ENCODE results near the gene ZNF222.

The ZNF222 gene

DNA sequence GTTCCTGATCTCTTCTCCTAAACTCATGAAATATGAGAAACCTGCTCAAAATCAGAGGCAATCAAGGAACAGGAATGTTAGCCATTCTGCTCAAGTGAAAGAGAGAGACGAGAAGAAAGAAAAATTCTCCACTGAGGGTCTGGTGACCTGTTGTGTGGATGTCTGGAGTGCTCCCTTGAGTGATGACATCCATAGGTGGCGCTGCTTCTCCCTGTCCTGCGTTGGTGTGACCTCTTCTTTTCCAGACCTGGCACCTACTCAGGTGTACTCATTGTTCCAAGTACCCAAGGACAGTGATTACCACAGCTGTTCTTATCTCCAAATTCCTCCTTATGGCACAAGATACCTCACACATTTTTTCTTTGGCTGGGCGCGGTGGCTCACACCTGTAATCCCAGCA lies 30.7 kb downstream of the ZNF222 start:
- DNase-seq: no peak

DNA sequence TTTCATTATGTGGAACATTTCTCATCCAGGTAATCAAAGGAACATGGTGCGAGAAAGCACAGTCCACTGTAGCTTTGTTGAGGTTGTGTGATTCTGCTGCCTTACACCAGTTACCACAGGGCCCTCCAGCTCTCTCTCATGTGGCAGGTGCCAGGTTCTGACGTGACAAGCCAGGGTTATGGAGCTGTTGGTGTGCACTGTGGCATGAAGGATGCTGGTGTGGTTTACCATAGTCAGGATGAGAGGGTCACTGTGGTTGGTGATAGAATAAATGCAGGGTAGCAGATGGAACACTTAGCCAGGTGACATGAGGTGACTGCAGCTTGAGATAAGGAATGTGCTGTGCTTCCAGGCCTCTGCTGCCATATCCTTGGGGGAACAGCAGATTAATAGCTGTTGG lies 34.0 kb downstream of the ZNF222 start:
- DNase-seq: no peak

DNA sequence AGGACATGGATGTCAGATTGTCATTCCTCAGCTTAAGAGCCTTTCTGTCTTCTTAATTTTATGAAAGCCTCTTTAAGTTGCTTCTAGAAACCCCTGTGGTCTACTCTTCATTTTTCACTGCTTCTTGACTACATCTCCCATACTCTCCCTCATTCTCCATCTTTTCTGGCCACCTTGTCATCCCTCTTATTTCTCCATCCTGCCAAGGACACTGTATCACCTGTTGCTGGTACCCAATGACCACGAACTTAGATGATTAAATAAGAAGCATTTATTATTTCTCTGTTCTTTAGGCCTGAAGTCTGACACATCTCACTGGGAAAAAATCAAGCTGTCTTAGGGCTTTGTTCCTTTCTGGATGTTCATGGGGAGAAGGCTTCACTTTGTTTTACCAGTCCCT lies 35.9 kb downstream of the ZNF222 start:
- no peak for DNase-seq

GRCh38 chr19:44066305-44066704 lies 41.1 kb downstream of the ZNF222 start:
- no peak for DNase-seq

DNA sequence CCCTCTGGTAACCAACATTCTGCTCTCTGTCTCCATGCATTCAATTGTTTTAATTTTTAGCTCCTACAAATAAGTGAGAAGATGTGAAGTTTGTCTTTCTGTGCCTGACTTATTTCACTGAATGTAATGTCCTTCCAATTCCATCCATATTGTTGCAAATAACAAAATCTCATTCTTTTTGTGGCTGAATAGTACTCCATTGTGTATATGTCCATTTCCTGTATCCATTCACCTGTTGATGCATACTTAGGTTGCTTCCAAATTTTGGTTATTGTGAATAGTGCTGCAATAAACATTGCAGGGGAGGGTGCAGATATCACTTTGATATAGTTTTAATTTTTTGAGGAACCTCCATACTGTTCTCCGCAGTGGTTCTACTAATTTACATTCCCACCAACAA lies 44.2 kb downstream of the ZNF222 start:
- no peak for DNase-seq

DNA sequence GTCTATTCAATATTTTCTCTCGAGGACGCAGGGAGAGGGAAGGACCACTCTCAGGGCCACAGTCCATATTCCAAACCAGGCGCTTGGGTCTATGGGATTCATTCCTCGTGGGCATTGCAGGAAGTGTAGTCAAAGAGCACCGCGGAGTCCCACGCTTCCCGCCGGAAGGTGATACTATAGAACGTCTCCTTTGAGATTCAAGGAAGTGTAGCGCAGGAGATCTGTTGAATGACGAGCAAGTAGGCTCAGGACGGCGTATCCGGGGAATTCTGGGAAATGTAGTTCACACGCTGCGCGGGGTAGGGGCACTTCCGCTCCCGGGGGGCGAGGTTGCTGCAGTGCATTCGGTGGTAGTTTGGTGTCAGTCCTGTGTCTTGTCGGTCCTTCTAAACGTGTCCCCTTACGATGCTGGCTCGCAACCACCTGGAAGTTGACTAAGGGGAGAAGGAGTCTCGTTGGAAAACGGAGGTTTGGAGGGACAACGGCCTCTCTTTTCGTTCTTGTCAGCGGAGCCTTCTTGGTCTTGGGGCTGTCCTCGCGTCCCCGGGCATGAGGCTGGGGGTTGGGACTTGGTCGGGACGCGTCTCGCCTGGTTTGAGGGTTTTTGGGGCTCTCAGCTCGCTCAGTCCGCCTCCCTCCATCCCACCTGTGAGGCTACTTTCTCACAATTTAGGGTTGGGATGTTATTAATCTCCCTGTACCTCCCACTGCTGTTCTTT lies 46.8 kb downstream of the ZNF222 start, which contains the start of gene ZNF284:
Gene ZNF284, plus strand, starts transcription at position 336 of the 719 bp plus-strand sequence. CDS start 4,231 bp downstream, outside the sequence.
- DNase-seq: peak; percentile 84 to 86

DNA sequence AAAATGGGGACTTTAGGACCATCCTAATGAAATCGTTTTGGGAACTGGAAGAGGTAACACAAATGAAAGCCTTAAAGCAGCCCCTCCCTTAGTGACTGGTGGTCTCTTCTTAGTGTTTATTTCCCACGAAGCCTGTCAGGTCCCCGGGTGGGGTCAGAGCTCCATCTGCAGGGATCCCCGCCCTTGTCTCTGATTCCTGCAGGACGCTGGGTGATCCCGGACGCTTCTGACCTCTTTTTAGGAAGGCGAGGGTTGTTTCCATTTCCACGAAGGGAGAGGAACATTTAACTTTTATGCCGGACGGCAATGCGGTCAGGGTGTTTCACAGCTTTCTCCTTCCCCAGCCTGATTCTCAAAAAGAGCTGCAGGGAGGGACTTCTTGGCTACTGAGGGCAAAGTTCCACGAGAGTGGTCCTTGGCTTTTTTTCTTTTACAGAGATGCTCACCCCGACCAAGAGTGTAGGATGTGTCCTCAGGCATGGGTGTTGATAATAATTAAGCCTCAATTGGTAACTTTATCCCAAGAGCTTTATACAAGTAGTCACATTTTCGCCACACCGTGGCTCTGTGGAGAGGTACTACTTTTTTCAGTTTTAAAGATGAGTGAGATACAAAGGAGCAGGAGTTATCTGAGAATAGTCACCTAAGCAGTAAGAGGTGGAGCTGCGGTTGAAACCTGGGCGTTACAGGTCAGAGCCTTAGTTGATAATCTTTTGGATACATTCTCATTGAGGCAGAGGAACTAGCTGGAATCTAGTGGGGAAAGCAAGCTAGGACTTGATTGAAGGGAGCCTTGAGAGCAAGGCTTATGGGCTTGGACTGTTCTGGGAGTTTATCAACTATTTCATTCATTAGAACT lies 47.6 kb downstream of the ZNF222 start:
- peak; percentile 20 to 25 for DNase-seq

- DNase-seq: no peak
These were observed 51.1 kb downstream of the ZNF222 start for GRCh38 chr19:44076325-44076724.

Measured in activated T-cell treated with anti-CD3 and anti-CD28 coated beads, Interleukin-2, amount 50 U/mL, for 48 hours (primary cell).